Effector memory CD4-positive, alpha-beta T cell (primary cell): ENCODE results near the gene FOXO1.

ENCODE experiments used
- DNase-seq, 3 donors: peaks; one replicate each; pipeline ENCODE4 v3.0.0-alpha.2; 2020
- H3K27ac ChIP-seq: 2 replicates; pipeline ENCODE4 v1.7.0; 2013; ENCODE audit warnings: mild to moderate bottlenecking, low read length, moderate library complexity; ENCODE audit not compliant: insufficient read depth, poor library complexity, severe bottlenecking
- H3K27me3 ChIP-seq: replicated peaks from 2 replicates; pipeline ENCODE4 v1.7.0; 2013; ENCODE audit warnings: mild to moderate bottlenecking, low read length; ENCODE audit not compliant: insufficient read depth, control insufficient read depth, poor library complexity, severe bottlenecking
- H3K36me3 ChIP-seq: 2 replicates; pipeline ENCODE4 v1.7.0; 2013; ENCODE audit warnings: mild to moderate bottlenecking, low read length, moderate library complexity; ENCODE audit not compliant: control insufficient read depth, insufficient read depth
- H3K4me1 ChIP-seq: 2 replicates; pipeline ENCODE4 v1.7.0; 2013; ENCODE audit warnings: low read length, mild to moderate bottlenecking; ENCODE audit not compliant: control insufficient read depth, insufficient read depth, poor library complexity, severe bottlenecking
- H3K4me3 ChIP-seq: 2 replicates; pipeline ENCODE4 v1.7.0; 2013; ENCODE audit warnings: low read length, low read depth, mild to moderate bottlenecking; ENCODE audit not compliant: insufficient read depth, poor library complexity, severe bottlenecking
- H3K9me3 ChIP-seq: 2 replicates; pipeline ENCODE4 v1.7.0; 2013; ENCODE audit warnings: mild to moderate bottlenecking, low read length, moderate library complexity; ENCODE audit not compliant: control insufficient read depth

FOXO1 gene

GRCh38 chr13:40506592-40507446 lies 159.6 kb downstream of the FOXO1 start:
- H3K4me3 ChIP-seq, result no peak overlapping the region
- no peaks in the 10 kb centered on the region for H3K27me3 ChIP-seq
- no peak for DNase-seq
- no peaks in the 10 kb centered on the region for H3K9me3 ChIP-seq
- H3K4me1 ChIP-seq, result peaks cover 8% of the 10 kb centered on the region
- H3K27ac ChIP-seq, result no peak overlapping the region
- H3K36me3 ChIP-seq, result no peaks in the 10 kb centered on the region
